HepG2 (cell line): Measurements from ENCODE around the gene C20orf204. TPM values are rescaled to one million over a fixed set of nuclear protein-coding genes. Genes with fewer than 3 reads are reported as not detected.
A peak's percentile ranks its signal among the peaks of the same experiment; 100 is the strongest.

Experiments
- ARHGAP35 ChIP-seq: sonication (generic); formaldehyde crosslinking; IDR thresholded peaks from 2 replicates; pipeline ENCODE4 v1.9.0; 2022; ENCODE audit warnings: mild to moderate bottlenecking, inconsistent platforms, moderate library complexity, missing genetic modification reagents, borderline replicate concordance
- CSRNP1 ChIP-seq: sonication (generic); formaldehyde crosslinking; IDR thresholded peaks from 2 replicates; pipeline ENCODE4 v1.8.1; 2023; ENCODE audit warnings: mild to moderate bottlenecking, missing genetic modification reagents
- E2F2 ChIP-seq: sonication (generic); formaldehyde crosslinking; IDR thresholded peaks from 2 replicates; pipeline ENCODE4 v1.4.0; 2020; ENCODE audit warnings: missing genetic modification reagents, borderline replicate concordance
- EP300 ChIP-seq, 3 experiments: sonication (generic) in 1 of 3; formaldehyde crosslinking in 1 of 3; IDR thresholded peaks; 2 replicates each; pipeline versions ENCODE4 v1.5.1 to v1.6.1; 2011 to 2020; ENCODE audit warnings: low read depth in 2 of 3, low read length in 2 of 3, borderline replicate concordance in 1 of 3, improper control_type of control experiment in 1 of 3, mild to moderate bottlenecking in 1 of 3, missing genetic modification reagents in 1 of 3, moderate library complexity in 1 of 3
- HNRNPUL1 ChIP-seq: fragments of 200-400 bp; formaldehyde crosslinking; IDR thresholded peaks from 2 replicates; pipeline ENCODE4 v1.6.1; 2017; ENCODE audit warnings: low read depth, mild to moderate bottlenecking, low read length, moderate library complexity
- LBX2 ChIP-seq: sonication (generic); formaldehyde crosslinking; IDR thresholded peaks from 2 replicates; pipeline ENCODE4 v1.5.0; 2020; ENCODE audit warnings: missing genetic modification reagents, mild to moderate bottlenecking, borderline replicate concordance
- MEF2D ChIP-seq: sonication (generic); formaldehyde crosslinking; IDR thresholded peaks from 2 replicates; pipeline ENCODE4 v1.5.1; 2020; ENCODE audit warnings: mild to moderate bottlenecking, missing genetic modification reagents
- PLRG1 ChIP-seq: fragments of 450-650 bp; conservative IDR thresholded peaks from 2 replicates; pipeline ENCODE4 v1.6.1; 2016
- PTBP1 ChIP-seq: fragments of 200-400 bp; formaldehyde crosslinking; IDR thresholded peaks from 2 replicates; pipeline ENCODE4 v1.6.1; 2018; ENCODE audit warnings: low read length, low read depth; ENCODE audit not compliant: poor library complexity, severe bottlenecking
- SCMH1 ChIP-seq: sonication (generic); formaldehyde crosslinking; IDR thresholded peaks from 2 replicates; pipeline ENCODE4 v1.9.0; 2021; ENCODE audit warnings: missing genetic modification reagents, mild to moderate bottlenecking, borderline replicate concordance
- SMAD1 ChIP-seq: sonication (generic); formaldehyde crosslinking; IDR thresholded peaks from 2 replicates; pipeline ENCODE4 v1.4.0; 2020; ENCODE audit warnings: missing genetic modification reagents, low read depth, mild to moderate bottlenecking, borderline replicate concordance
- SOX5 ChIP-seq: IDR thresholded peaks from 2 replicates; pipeline ENCODE4 v1.6.1; 2016; ENCODE audit warnings: borderline replicate concordance
- TERF1 ChIP-seq: sonication (generic); formaldehyde crosslinking; IDR thresholded peaks from 2 replicates; pipeline ENCODE4 v1.8.0; 2022; ENCODE audit warnings: mild to moderate bottlenecking, missing genetic modification reagents, moderate library complexity
- TSC22D2 ChIP-seq: sonication (generic); formaldehyde crosslinking; IDR thresholded peaks from 2 replicates; pipeline ENCODE4 v1.5.1; 2020; ENCODE audit warnings: missing genetic modification reagents, mild to moderate bottlenecking, borderline replicate concordance
- ZKSCAN1 ChIP-seq: fragments of 150-350 bp; IDR thresholded peaks from 2 replicates; pipeline ENCODE4 v1.6.1; 2014; ENCODE audit warnings: low read length
- ZMYM3 ChIP-seq: sonication (generic); formaldehyde crosslinking; IDR thresholded peaks from 2 replicates; pipeline ENCODE4 v1.5.1; 2020; ENCODE audit warnings: mild to moderate bottlenecking, missing genetic modification reagents
- ZNF230 ChIP-seq: sonication (generic); formaldehyde crosslinking; IDR thresholded peaks from 2 replicates; pipeline ENCODE4 v1.4.0; 2020; ENCODE audit warnings: mild to moderate bottlenecking, missing genetic modification reagents
- ZNF282 ChIP-seq: fragments of 450-650 bp; IDR thresholded peaks from 2 replicates; pipeline ENCODE4 v1.6.1; 2018; ENCODE audit not compliant: partially characterized antibody
- ZNF891 ChIP-seq: sonication (generic); formaldehyde crosslinking; IDR thresholded peaks from 2 replicates; pipeline ENCODE4 v1.5.0; 2020; ENCODE audit warnings: mild to moderate bottlenecking, missing genetic modification reagents
- polyA plus RNA-seq, 8 experiments: library from polyadenylated mRNA; depleted of rRNA in 3 of 8; stranded (reverse) in 7 of 8; unstranded in 1 of 8; fragments of >200 nt; fragmentation: Illumina TruSeq in 4 of 8; extraction: Trizol in 4 of 8; gene quantifications; 2 replicates each; pipeline versions ENCODE4 v1.2.1 to v1.2.3, GENCODE V29; 2011 to 2016; ENCODE audit warnings: low read depth in 4 of 8, missing spikeins in 1 of 8, mixed read lengths in 1 of 8; ENCODE audit not compliant: insufficient read depth in 1 of 8
- total RNA-seq, 5 experiments: library from RNA; depleted of rRNA; stranded (reverse); fragments of >200 nt; fragmentation: Illumina TruSeq; extraction: Trizol; gene quantifications; 2 replicates each; pipeline ENCODE4 v1.2.3, GENCODE V29; 2016; ENCODE audit warnings: low read depth in 1 of 5
- TF ChIP-seq, protein P1 (sequence below): sonication (generic); formaldehyde crosslinking; IDR thresholded peaks from 2 replicates; pipeline ENCODE4 v1.4.0; 2020; ENCODE audit warnings: missing genetic modification reagents

C20orf204 gene
- total and polyA plus RNA-seq, 2 of the 13 experiments (the other 11 are each of a cell fraction or from before 2014, with no cell fraction given), result 22.1 to 80.0 TPM

GRCh38 chr20:64065062-64065973 is 29.3 kb downstream of the C20orf204 start (continued):
- TF ChIP-seq ZNF282 (no peak), ZNF891 (CRISPR knock-in tag) (peak; percentile 58), TSC22D2 (CRISPR knock-in tag) (peak; percentile 60; the same call in 1 of the 2 replicates), TERF1 (CRISPR knock-in tag) (no peak; the same call in 1 of the 2 replicates), ZKSCAN1 (no peak), CSRNP1 (peak; percentile 66), SOX5 (CRISPR knock-in tag) (peak; percentile 24; the same call in 1 of the 2 replicates), PTBP1 (peak; percentile 66), EP300 (IDR thresholded peaks at IDR 0.05; ENCODE audit: low read depth in 2 of 2, low read length in 2 of 2) (no peak), EP300 (CRISPR knock-in tag; IDR thresholded peaks at IDR 0.05; ENCODE audit: borderline replicate concordance) (0 out of 2 replicates have a peak, but pooled peaks have one; percentile 15), SMAD1 (peak; percentile 97), ZMYM3 (peak; percentile 78), MEF2D (CRISPR knock-in tag) (peak; percentile 84), LBX2 (CRISPR knock-in tag) (peak; percentile 80; the same call in 1 of the 2 replicates), PLRG1 (no peak), HNRNPUL1 (no peak), ZNF230 (CRISPR knock-in tag) (peak; percentile 78; the same call in 1 of the 2 replicates), ARHGAP35 (CRISPR knock-in tag) (peak; percentile 26; the same call in 1 of the 2 replicates), E2F2 (CRISPR knock-in tag) (0 out of 2 replicates have a peak, but pooled peaks have one; percentile 55), SCMH1 (no peak)
- TF ChIP-seq, protein P1, sequence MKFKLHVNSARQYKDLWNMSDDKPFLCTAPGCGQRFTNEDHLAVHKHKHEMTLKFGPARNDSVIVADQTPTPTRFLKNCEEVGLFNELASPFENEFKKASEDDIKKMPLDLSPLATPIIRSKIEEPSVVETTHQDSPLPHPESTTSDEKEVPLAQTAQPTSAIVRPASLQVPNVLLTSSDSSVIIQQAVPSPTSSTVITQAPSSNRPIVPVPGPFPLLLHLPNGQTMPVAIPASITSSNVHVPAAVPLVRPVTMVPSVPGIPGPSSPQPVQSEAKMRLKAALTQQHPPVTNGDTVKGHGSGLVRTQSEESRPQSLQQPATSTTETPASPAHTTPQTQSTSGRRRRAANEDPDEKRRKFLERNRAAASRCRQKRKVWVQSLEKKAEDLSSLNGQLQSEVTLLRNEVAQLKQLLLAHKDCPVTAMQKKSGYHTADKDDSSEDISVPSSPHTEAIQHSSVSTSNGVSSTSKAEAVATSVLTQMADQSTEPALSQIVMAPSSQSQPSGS (CRISPR knock-in tag), result no peak
